H9 (cell line): ENCODE data around the gene ALKBH7. TPM values are rescaled to one million over a fixed set of nuclear protein-coding genes. Genes with fewer than 3 reads are reported as not detected.

Source experiments
- DNase-seq: peaks from one replicate; pipeline ENCODE4 v3.0.0-alpha.2; 2017
- H2AFZ ChIP-seq: one replicate; pipeline ENCODE4 v1.6.1; 2013; ENCODE audit warnings: mild to moderate bottlenecking, low read length, control low read depth, moderate library complexity
- H2AK5ac ChIP-seq: 2 replicates; pipeline ENCODE4 v1.6.1; 2013; ENCODE audit warnings: low read length, control low read depth, mixed read lengths; ENCODE audit not compliant: insufficient read length
- H2BK120ac ChIP-seq: one replicate; pipeline ENCODE4 v1.6.1; 2013; ENCODE audit warnings: low read depth, mild to moderate bottlenecking, low read length, control low read depth, inconsistent platforms; ENCODE audit not compliant: poor library complexity, severe bottlenecking
- H2BK12ac ChIP-seq: 2 replicates; pipeline ENCODE4 v1.6.1; 2013; ENCODE audit warnings: low read length, control low read depth, mixed read lengths, low read depth; ENCODE audit not compliant: insufficient read length
- H2BK15ac ChIP-seq: 2 replicates; pipeline ENCODE4 v1.6.1; 2013; ENCODE audit warnings: low read depth, low read length, control low read depth
- H2BK20ac ChIP-seq: one replicate; pipeline ENCODE4 v1.6.1; 2013; ENCODE audit warnings: low read depth, mild to moderate bottlenecking, low read length, control low read depth, inconsistent platforms; ENCODE audit not compliant: poor library complexity, severe bottlenecking
- H2BK5ac ChIP-seq: 2 replicates; pipeline ENCODE4 v1.6.1; 2013; ENCODE audit warnings: low read length, control low read depth, mixed read lengths; ENCODE audit not compliant: insufficient read length
- H3K14ac ChIP-seq: 2 replicates; pipeline ENCODE4 v1.6.1; 2013; ENCODE audit warnings: low read length, control low read depth; ENCODE audit not compliant: insufficient read depth
- H3K18ac ChIP-seq: 2 replicates; pipeline ENCODE4 v1.6.1; 2013; ENCODE audit warnings: low read depth, mild to moderate bottlenecking, mixed read lengths, low read length, control low read depth; ENCODE audit not compliant: insufficient read length
- H3K23ac ChIP-seq: 2 replicates; pipeline ENCODE4 v1.6.1; 2013; ENCODE audit warnings: low read length, control low read depth, mixed read lengths, low read depth; ENCODE audit not compliant: insufficient read length
- H3K23me2 ChIP-seq: 2 replicates; pipeline ENCODE4 v1.6.1; 2013; ENCODE audit warnings: low read depth, mild to moderate bottlenecking, mixed read lengths, low read length, control low read depth; ENCODE audit not compliant: insufficient read length, poor library complexity, severe bottlenecking
- H3K27ac ChIP-seq: 2 replicates; pipeline ENCODE4 v1.5.1; 2013; ENCODE audit warnings: low read length, control low read depth, mixed read lengths, low read depth; ENCODE audit not compliant: insufficient read length
- H3K27me3 ChIP-seq: 2 replicates; pipeline ENCODE4 v1.6.1; 2013; ENCODE audit warnings: low read length, control low read depth, inconsistent platforms; ENCODE audit not compliant: insufficient read depth
- H3K4ac ChIP-seq: 2 replicates; pipeline ENCODE4 v1.6.1; 2013; ENCODE audit warnings: low read depth, mild to moderate bottlenecking, control low read depth, inconsistent platforms, low read length, moderate library complexity
- H3K4me1 ChIP-seq: 2 replicates; pipeline ENCODE4 v1.6.1; 2013; ENCODE audit warnings: low read length, control low read depth, inconsistent platforms; ENCODE audit not compliant: insufficient read depth
- H3K4me2 ChIP-seq: 2 replicates; pipeline ENCODE4 v1.6.1; 2013; ENCODE audit warnings: low read length, control low read depth, mixed read lengths; ENCODE audit not compliant: insufficient read length, insufficient read depth
- H3K56ac ChIP-seq: 2 replicates; pipeline ENCODE4 v1.6.1; 2013; ENCODE audit warnings: low read depth, mild to moderate bottlenecking, mixed read lengths, low read length, control low read depth; ENCODE audit not compliant: insufficient read length
- H3K79me1 ChIP-seq: 2 replicates; pipeline ENCODE4 v1.6.1; 2013; ENCODE audit warnings: low read depth, mild to moderate bottlenecking, moderate library complexity, low read length, control low read depth, inconsistent platforms; ENCODE audit not compliant: insufficient read depth, poor library complexity, severe bottlenecking
- H3K79me2 ChIP-seq: 2 replicates; pipeline ENCODE4 v1.6.1; 2013; ENCODE audit warnings: low read length, control low read depth, inconsistent platforms; ENCODE audit not compliant: insufficient read depth
- H3K9ac ChIP-seq: 2 replicates; pipeline ENCODE4 v1.6.1; 2013; ENCODE audit warnings: low read length, control low read depth, mixed read lengths; ENCODE audit not compliant: insufficient read length; ENCODE audit errors: extremely low read depth
- H3K9me3 ChIP-seq: one replicate; pipeline ENCODE4 v1.6.1; 2013; ENCODE audit warnings: low read depth, low read length, inconsistent platforms; ENCODE audit not compliant: control insufficient read depth
- H3T11ph ChIP-seq: one replicate; pipeline ENCODE4 v1.6.1; 2013; ENCODE audit warnings: mild to moderate bottlenecking, low read length, control low read depth, inconsistent platforms
- H4K20me1 ChIP-seq: one replicate; pipeline ENCODE4 v1.6.1; 2013; ENCODE audit not compliant: control insufficient read depth, insufficient read length, insufficient read depth
- H4K5ac ChIP-seq: 2 replicates; pipeline ENCODE4 v1.6.1; 2013; ENCODE audit warnings: low read depth, mild to moderate bottlenecking, mixed read lengths, low read length, control low read depth; ENCODE audit not compliant: insufficient read length
- H4K8ac ChIP-seq: replicated peaks from 2 replicates; pipeline ENCODE4 v1.6.1; 2013; ENCODE audit warnings: low read length, control low read depth, mixed read lengths, low read depth; ENCODE audit not compliant: insufficient read length
- H4K91ac ChIP-seq: 2 replicates; pipeline ENCODE4 v1.6.1; 2013; ENCODE audit warnings: low read depth, mild to moderate bottlenecking, moderate library complexity, mixed read lengths, low read length, control low read depth; ENCODE audit not compliant: insufficient read length
- H3K27ac Mint-ChIP-seq, 3 experiments: 2 replicates in 2 of 3; 3 replicates in 1 of 3; pipeline ENCODE4 v1.8.0; 2020 to 2021; ENCODE audit warnings: mixed read lengths in 3 of 3, mild to moderate bottlenecking in 1 of 3, moderate library complexity in 1 of 3
- H3K27me3 Mint-ChIP-seq: 2 replicates; pipeline ENCODE4 v1.8.0; 2021; ENCODE audit warnings: low read depth, mild to moderate bottlenecking, moderate library complexity, mixed read lengths
- H3K36me3 Mint-ChIP-seq, 3 experiments: 2 replicates in 2 of 3; 3 replicates in 1 of 3; pipeline ENCODE4 v1.8.0; 2020 to 2021; ENCODE audit warnings: low read depth in 3 of 3, mixed read lengths in 3 of 3; ENCODE audit not compliant: insufficient read depth in 1 of 3
- H3K4me1 Mint-ChIP-seq, 2 experiments: 2 replicates each; pipeline ENCODE4 v1.8.0; 2020; ENCODE audit warnings: mixed read lengths in 2 of 2
- H3K4me3 Mint-ChIP-seq, 2 experiments: 2 replicates in 1 of 2; 3 replicates in 1 of 2; pipeline ENCODE4 v1.8.0; 2020 to 2021; ENCODE audit warnings: mild to moderate bottlenecking in 2 of 2, mixed read lengths in 2 of 2, moderate library complexity in 1 of 2
- H3K9me3 Mint-ChIP-seq, 2 experiments: 2 replicates in 1 of 2; 3 replicates in 1 of 2; pipeline ENCODE4 v1.8.0; 2020; ENCODE audit warnings: mild to moderate bottlenecking in 2 of 2, mixed read lengths in 2 of 2, moderate library complexity in 1 of 2
- WGBS: extraction: QIAGEN DNeasy Blood & Tissue Kit; methylation state at CpG from one replicate; pipeline ENCODE4 v1.1.7; 2013; ENCODE audit warnings: missing lambda C conversion rate, low lambda C conversion rate, mixed read lengths; ENCODE audit not compliant: insufficient read length; ENCODE audit errors: extremely low coverage; 5-methylcytosine and 5-hydroxymethylcytosine counted together
- total RNA-seq: library from RNA; stranded (reverse); gene quantifications from 2 replicates; pipeline ENCODE4 v1.2.1, GENCODE V29; 2021
- TF ChIP-seq, protein P1 (sequence below): fragments of 200-600 bp; sonication (generic); conservative IDR thresholded peaks from 3 replicates; pipeline ENCODE4 v1.8.0; 2021; ENCODE audit warnings: antibody characterized with exemption, mild to moderate bottlenecking

Gene ALKBH7
- total RNA-seq, 1 experiment from 2014 or later = 85.7 TPM

DNA sequence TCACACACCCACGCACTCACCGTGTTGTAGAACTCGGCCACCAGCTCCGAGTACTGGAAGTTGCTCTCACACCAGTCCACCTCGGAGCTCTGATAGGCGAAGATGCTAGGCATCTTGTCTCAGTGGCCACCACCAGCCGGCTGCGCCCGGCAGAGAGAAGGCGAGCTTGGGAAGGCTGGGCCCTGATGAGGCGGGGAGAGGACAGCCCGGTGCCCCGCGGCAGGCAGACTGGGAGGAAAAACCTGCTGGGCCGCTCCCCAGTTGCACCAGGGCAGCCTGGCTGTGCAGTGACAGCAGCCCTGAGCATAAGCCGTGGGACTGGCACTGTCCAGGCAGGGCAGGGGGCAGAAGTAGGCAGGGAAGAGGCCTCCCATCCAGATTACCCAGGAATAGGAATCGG lies 39.2 kb upstream of the ALKBH7 start, which contains the start of gene ACER1:
Gene ACER1 (minus strand): TSS at position 174 of the 400 bp plus-strand sequence. CDS start 61 bp downstream, at position 113.
- Histone ChIP-seq H3T11ph (no peak within 1 kb of the TSS), H4K5ac (no peak within 1 kb of the TSS), H2BK12ac (no peak within 1 kb of the TSS), H3K56ac (no peak within 1 kb of the TSS), H2BK120ac (no peak within 1 kb of the TSS), H3K4me2 (no peak within 1 kb of the TSS), H3K27me3 (no peaks in the 10 kb centered on the region), H3K23ac (no peak within 1 kb of the TSS), H4K8ac (no peak within 1 kb of the TSS), H2AK5ac (no peak within 1 kb of the TSS), H3K79me1 (no peaks in the 10 kb centered on the region), H3K4ac (no peak within 1 kb of the TSS), H3K9me3 (no peaks in the 10 kb centered on the region), H3K4me1 (no peaks in the 10 kb centered on the region), H4K20me1 (no peaks in the 10 kb centered on the region), H4K91ac (no peak within 1 kb of the TSS), H3K18ac (no peak within 1 kb of the TSS), H2BK5ac (no peak within 1 kb of the TSS), H2BK20ac (no peak within 1 kb of the TSS), H2BK15ac (no peak within 1 kb of the TSS), H3K14ac (no peak within 1 kb of the TSS), H3K23me2 (no peaks in the 10 kb centered on the region), H3K27ac (no peak within 1 kb of the TSS), H3K9ac (no peak within 1 kb of the TSS), H2AFZ (no peak within 1 kb of the TSS), H3K79me2 (no peaks in the 10 kb centered on the region)
- WGBS = no CpG with 5 or more reads among the region's 17 CpGs
- Mint-ChIP-seq H3K27me3 (no peaks in the 10 kb centered on the region; the same call in 1 of the 2 replicates), H3K27ac (0 out of 7 replicates have a peak within 1 kb of the TSS, but pooled peaks of 1 of the 3 experiments have one; percentile 15), H3K4me1 (no peaks in the 10 kb centered on the region), H3K36me3 (no peaks in the 10 kb centered on the region), H3K4me3 (no peak within 1 kb of the TSS), H3K9me3 (peaks cover 0 to 5% of the 10 kb centered on the region in 2 experiments; a peak in 1 of 5 replicates)
- TF ChIP-seq, protein P1, sequence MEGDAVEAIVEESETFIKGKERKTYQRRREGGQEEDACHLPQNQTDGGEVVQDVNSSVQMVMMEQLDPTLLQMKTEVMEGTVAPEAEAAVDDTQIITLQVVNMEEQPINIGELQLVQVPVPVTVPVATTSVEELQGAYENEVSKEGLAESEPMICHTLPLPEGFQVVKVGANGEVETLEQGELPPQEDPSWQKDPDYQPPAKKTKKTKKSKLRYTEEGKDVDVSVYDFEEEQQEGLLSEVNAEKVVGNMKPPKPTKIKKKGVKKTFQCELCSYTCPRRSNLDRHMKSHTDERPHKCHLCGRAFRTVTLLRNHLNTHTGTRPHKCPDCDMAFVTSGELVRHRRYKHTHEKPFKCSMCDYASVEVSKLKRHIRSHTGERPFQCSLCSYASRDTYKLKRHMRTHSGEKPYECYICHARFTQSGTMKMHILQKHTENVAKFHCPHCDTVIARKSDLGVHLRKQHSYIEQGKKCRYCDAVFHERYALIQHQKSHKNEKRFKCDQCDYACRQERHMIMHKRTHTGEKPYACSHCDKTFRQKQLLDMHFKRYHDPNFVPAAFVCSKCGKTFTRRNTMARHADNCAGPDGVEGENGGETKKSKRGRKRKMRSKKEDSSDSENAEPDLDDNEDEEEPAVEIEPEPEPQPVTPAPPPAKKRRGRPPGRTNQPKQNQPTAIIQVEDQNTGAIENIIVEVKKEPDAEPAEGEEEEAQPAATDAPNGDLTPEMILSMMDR = no peak
- no peak for DNase-seq
